ENCODE results near the gene NTRK3. TPM values are rescaled to one million over a fixed set of nuclear protein-coding genes. Genes with fewer than 3 reads are reported as not detected.

Gene NTRK3
- total and polyA plus RNA-seq, 2 of the 8 experiments (the other 6 are each of a cell fraction or from before 2014, with no cell fraction given), result 4.5 to 6.8 TPM

DNA sequence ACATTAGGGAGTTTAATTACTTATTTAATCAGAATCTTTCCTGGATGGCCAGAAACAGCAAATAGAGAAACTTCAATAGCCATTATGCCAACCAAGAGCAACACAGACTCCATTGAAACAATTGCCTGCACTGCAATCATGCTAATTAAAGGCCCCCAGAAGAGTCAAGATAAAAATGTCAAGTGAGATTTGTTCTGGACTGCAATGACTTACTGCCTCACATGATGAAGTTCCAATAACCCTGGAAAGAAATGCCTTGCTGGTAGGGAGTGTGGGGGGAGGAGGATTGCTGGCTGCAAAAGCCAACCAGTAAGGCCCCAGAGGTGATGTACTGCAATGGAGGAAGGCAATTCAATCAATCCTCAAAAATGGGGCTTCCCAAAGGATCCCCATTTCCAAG lies 257.9 kb downstream of the NTRK3 start:
- H3K14ac ChIP-seq (ENCODE audit: insufficient read length), result no peak overlapping the region
- H3K9ac ChIP-seq (replicated peaks in 1 of 4; ENCODE audit: extremely low read depth in 1 of 4, low read depth in 3 of 4, low read length in 3 of 4), result no peak overlapping the region
- H3K56ac ChIP-seq (replicated peaks; ENCODE audit: insufficient read length, low read depth, low read length), result no peak overlapping the region
- no peaks in the 10 kb centered on the region for H3K9me3 ChIP-seq (ENCODE audit: insufficient read depth in 2 of 2, low read depth in 1 of 2, low read length in 1 of 2)
- no peaks in the 10 kb centered on the region for H4K20me1 ChIP-seq (replicated peaks in 1 of 2; ENCODE audit: control insufficient read depth in 1 of 2, insufficient read depth in 2 of 2, low read length in 2 of 2)
- no peaks in the 10 kb centered on the region for H3K79me2 ChIP-seq (ENCODE audit: control insufficient read depth in 1 of 2, insufficient read depth in 2 of 2, low read length in 2 of 2)
- DNase-seq (ENCODE audit: low read depth in 1 of 2, low spot score in 2 of 2), result no peak
- CTCF ChIA-PET (ENCODE audit: partially characterized antibody), result interaction anchor here (1.1 to 1.9 kb wide), 5 partner anchors 9 to 1308 kb away, joined by 3 to 6 read pairs (median 5); no protein-coding TSS in a partner anchor
- H3K79me1 ChIP-seq (ENCODE audit: low read depth, low read length), result no peaks in the 10 kb centered on the region
- no peak for FAIRE-seq
- no peak overlapping the region for H3K4ac ChIP-seq (replicated peaks; ENCODE audit: insufficient read length, low read depth, low read length)
- H2AK5ac ChIP-seq (ENCODE audit: low read depth, low read length), result no peak overlapping the region
- no peak overlapping the region for H3K18ac ChIP-seq (ENCODE audit: extremely low read depth, low read length)
- H3K4me1 ChIP-seq (replicated peaks in 1 of 4; ENCODE audit: control insufficient read depth in 3 of 4, insufficient read depth in 4 of 4, low read length in 3 of 4), result no peaks in the 10 kb centered on the region
- H2BK15ac ChIP-seq (ENCODE audit: low read length), result no peak overlapping the region
- no peak overlapping the region for H4K91ac ChIP-seq (replicated peaks; ENCODE audit: insufficient read length, low read length)
- POLR2A ChIA-PET (ENCODE audit: partially characterized antibody), result no interaction called here
- H2AFZ ChIP-seq (ENCODE audit: low read length), result no peak overlapping the region
- H4K8ac ChIP-seq (ENCODE audit: extremely low read depth, insufficient read depth, low read length), result no peak overlapping the region
- no peaks in the 10 kb centered on the region for H3K23me2 ChIP-seq (ENCODE audit: low read depth, low read length)
- no peak overlapping the region for H2BK20ac ChIP-seq (ENCODE audit: low read length)
- no peak overlapping the region for H3K27ac ChIP-seq (ENCODE audit: low read depth, low read length)
- H2BK12ac ChIP-seq (ENCODE audit: low read depth, low read length), result no peak overlapping the region
- no peak overlapping the region for H3K23ac ChIP-seq (ENCODE audit: insufficient read length)
- H4K5ac ChIP-seq (ENCODE audit: insufficient read length, low read depth, low read length), result no peak overlapping the region
- no peak overlapping the region for H2BK5ac ChIP-seq (ENCODE audit: low read depth, low read length)
- H3K27me3 ChIP-seq (replicated peaks in 1 of 4; ENCODE audit: control insufficient read depth in 3 of 4, extremely low read depth in 1 of 4, insufficient read depth in 3 of 4, low read length in 3 of 4), result no peaks in the 10 kb centered on the region
- no peak overlapping the region for H2BK120ac ChIP-seq (replicated peaks; ENCODE audit: low read depth, low read length)
- H3K4me2 ChIP-seq (ENCODE audit: insufficient read depth in 1 of 2, low read depth in 2 of 2, low read length in 2 of 2), result no peak overlapping the region
- no peaks in the 10 kb centered on the region for H3K36me3 ChIP-seq (ENCODE audit: control insufficient read depth in 2 of 4, insufficient read depth in 4 of 4, low read length in 3 of 4)
- no peak overlapping the region for H3K4me3 ChIP-seq (ENCODE audit: extremely low read depth in 1 of 4, insufficient read depth in 2 of 4, low read depth in 3 of 4, low read length in 4 of 4)
- TF ChIP-seq KDM4A (IDR thresholded peaks at IDR 0.05; ENCODE audit: low read depth, low read length, severe bottlenecking), result no peak
- TF ChIP-seq TEAD4 (IDR thresholded peaks at IDR 0.05; ENCODE audit: low read depth, low read length), result no peak
- TF ChIP-seq, protein P1, sequence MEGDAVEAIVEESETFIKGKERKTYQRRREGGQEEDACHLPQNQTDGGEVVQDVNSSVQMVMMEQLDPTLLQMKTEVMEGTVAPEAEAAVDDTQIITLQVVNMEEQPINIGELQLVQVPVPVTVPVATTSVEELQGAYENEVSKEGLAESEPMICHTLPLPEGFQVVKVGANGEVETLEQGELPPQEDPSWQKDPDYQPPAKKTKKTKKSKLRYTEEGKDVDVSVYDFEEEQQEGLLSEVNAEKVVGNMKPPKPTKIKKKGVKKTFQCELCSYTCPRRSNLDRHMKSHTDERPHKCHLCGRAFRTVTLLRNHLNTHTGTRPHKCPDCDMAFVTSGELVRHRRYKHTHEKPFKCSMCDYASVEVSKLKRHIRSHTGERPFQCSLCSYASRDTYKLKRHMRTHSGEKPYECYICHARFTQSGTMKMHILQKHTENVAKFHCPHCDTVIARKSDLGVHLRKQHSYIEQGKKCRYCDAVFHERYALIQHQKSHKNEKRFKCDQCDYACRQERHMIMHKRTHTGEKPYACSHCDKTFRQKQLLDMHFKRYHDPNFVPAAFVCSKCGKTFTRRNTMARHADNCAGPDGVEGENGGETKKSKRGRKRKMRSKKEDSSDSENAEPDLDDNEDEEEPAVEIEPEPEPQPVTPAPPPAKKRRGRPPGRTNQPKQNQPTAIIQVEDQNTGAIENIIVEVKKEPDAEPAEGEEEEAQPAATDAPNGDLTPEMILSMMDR (IDR thresholded peaks at IDR 0.05; ENCODE audit: control extremely low read depth in 1 of 3, insufficient read depth in 1 of 3, low read depth in 1 of 3, low read length in 3 of 3), result no peak
- no peak for TF ChIP-seq JUN (IDR thresholded peaks at IDR 0.05; ENCODE audit: low read depth, low read length)
- no peak for TF ChIP-seq SP4 (IDR thresholded peaks at IDR 0.05; ENCODE audit: low read length)
- no peak for TF ChIP-seq POLR2A (IDR thresholded peaks at IDR 0.05; ENCODE audit: control extremely low read depth in 1 of 2, low read depth in 2 of 2, low read length in 2 of 2)
- TF ChIP-seq FOSL1 (IDR thresholded peaks at IDR 0.05; ENCODE audit: insufficient read depth, low read depth, low read length), result no peak
- TF ChIP-seq TBP (IDR thresholded peaks at IDR 0.05; ENCODE audit: low read depth, low read length), result no peak
